DMS 273 treated with DMSO at 0.1 percent for 48 hours (cell line): ENCODE results near the gene GOLGA8F.
"Not testable (repeated sequence)": the region's sequence is repeated elsewhere in the genome, so short reads cannot be mapped to it uniquely, and the experiment has no call there.

ENCODE experiments used
- DNase-seq: peaks from one replicate; lab custom pipeline; 2025; lab: John Stamatoyannopoulos, UW

Gene GOLGA8F, protein sequence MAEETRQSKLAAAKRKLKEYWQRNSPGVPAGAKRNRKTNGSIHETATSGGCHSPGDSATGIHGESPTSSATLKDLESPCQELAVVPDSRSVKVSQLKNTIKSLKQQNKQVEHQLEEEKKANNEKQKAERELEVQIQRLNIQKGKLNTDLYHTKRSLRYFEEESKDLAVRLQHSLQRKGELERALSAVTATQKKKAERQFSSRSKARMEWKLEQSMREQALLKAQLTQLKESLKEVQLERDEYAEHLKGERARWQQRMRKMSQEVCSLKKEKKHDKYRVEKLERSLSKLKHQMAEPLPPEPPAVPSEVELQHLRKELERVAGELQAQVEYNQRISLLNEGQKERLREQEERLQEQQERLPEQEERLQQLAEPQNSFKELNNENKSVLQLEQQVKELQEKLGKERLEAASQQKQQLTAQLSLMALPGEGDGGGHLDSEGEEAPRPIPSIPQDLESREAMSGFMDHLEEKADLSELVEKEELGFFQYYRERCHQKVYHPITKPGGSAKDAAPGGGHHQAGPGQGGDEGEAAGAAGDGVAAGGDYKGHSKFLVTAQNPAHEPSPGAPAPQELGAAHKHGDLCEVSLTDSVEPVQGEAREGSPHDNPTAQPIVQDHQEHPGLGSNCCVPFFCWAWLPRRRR

DNA sequence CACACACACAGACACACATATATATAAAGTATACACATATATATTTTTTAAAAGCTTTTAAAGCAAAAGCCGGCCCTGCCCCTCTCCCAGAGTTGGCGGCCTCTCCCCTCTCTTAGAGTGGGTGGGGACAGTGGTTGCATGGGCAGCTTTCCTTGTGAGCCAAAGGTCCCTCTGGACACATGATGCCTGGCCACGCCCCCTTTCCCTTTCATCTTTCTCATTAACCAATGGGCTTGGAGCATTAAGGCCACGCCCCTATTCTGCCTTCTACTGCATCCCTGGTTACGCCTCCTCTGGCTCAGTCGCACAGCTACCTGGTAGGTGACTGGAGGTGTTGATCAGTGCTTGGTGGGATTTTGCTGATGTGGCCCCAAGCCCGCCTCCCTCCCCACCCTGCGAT is at the start of gene GOLGA8F:
TSS of gene GOLGA8F (plus strand) at position 301 of the 400 bp plus-strand sequence. CDS start at position 399, 98 bp downstream.
- DNase-seq: not testable (repeated sequence)

DNA sequence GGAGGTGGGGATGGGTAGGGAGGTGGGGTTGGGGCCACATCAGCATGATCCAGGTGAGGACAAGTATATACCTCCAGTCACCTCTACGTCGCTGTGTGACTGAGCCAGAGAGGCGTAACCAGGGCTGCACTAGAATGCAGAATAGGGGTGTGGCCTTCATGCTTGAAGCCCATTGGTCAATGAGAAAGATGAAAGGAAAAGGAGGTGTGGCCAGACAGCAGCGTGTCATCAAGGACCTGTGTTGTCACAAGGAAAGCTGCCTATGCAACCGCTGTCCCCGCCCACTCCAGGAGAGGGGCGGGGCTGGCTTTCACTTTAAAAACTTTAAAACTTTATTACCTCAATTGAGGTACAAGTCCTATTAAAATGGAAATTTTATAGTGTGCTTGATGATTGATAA is 20.5 kb upstream of the GOLGA8F start, which contains the start of gene GOLGA6L24:
TSS of gene GOLGA6L24 (minus strand) at position 101 of the 400 bp plus-strand sequence. CDS start at position 40, 61 bp downstream.
- not testable (repeated sequence) for DNase-seq

DNA sequence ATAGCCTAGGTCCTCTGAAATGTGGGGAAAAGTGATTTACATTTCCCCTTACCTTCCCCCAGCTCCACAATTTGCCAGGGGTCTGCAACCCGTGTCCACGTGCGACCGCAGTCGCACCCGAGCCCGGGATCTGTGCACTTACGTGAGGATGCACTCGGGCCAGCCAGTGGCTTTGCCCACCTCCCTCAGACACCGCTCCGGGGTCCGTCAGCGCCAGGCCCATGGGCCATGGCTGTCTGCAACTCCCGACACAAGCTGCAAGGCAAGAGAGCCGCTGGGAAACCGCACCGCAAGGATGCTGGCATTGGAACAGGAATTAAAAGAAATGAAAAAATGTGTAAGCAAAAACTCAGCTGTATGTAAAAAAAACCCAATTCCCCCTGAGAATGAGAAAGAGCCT is 13.0 kb upstream of the GOLGA8F start:
- not testable (repeated sequence) for DNase-seq

DNA sequence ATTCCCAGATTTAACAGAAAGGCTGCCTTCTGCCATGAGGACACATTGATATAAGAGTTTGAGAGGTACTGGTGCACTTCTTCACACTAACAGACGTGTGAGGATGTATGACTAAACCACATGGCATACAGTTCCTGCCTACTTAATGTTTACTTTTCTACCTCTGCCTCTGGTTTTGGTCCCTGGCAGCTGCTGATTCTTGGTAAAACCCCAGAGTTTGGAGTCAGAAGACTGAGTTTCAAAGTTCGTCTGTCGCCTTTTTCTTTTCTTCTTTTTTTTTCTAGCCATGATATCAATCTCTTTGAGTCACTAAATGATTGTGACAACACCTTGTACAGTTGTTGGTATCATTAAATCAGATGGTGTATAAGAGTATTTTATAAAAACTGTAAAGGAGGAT is 1.6 kb downstream of the GOLGA8F start:
- not testable (repeated sequence) for DNase-seq

DNA sequence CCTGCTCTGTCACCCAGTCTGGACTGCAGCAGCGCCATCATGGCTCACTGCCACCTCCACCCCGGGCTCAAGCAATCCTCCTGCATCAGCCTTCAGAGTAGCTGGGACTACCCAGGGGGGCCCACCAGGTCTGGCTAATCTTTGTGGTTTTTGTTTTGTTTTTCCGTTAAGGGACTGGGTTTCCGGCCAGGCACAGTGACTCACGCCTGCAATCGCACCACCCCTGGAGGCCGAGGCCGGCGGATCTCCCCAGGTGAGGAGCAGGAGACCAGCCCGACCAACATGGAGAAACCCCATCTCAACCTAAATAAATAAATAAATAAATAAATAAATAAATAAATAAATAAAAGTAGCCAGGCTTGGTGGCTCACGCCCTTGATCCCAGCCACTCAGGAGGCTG is 17.6 kb downstream of the GOLGA8F start:
- not testable (repeated sequence) for DNase-seq

DNA sequence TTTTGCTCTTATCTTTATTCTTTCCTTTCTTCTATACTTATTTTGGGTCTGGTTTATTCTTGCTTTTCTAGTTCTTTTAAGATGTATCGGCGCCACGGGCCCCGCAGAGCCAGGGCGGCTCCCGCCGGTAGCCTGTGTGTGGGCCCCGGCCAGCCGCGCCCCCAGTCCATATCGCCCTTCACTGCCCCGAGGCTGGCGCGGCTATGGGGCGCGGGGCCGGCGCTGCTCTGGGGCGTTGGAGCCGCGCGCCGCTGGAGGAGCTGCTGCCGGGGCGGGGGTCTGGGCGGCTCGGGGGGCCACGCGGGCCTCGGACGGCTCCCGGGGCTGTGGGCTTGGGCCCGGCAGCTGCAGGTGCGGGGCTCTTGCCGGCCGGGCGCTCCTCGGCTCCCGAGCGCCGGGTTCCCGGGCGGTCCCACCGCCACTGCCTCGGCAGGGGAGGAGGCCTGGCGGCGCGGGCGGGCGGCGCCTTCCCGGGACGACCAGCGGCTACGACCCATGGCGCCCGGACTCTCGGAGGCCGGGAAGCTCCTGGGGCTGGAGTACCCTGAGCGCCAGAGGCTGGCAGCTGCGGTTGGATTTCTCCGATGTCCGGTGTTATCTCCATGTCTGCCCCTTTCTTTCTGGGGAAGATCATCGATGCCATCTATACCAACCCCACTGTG is 24.4 kb downstream of the GOLGA8F start:
- DNase-seq: not testable (repeated sequence)

DNA sequence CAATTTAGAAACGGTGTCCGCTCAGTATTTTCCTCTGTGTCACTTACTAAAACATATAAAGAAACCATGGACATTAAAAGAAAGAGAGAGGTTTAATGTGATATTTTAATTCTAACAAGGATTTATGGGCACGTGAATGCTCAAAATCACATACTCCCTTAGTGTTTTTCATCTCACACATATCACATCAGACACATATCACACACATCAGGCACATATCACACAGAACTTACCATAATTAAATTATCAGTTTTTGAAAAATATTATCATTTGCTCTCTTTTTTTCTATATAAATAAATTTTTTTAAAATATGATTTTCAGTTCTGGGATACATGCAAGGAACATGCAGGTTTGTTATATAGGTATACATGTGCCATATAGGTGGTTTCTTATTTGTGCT is 42.0 kb downstream of the GOLGA8F start:
- not testable (repeated sequence) for DNase-seq

DNA sequence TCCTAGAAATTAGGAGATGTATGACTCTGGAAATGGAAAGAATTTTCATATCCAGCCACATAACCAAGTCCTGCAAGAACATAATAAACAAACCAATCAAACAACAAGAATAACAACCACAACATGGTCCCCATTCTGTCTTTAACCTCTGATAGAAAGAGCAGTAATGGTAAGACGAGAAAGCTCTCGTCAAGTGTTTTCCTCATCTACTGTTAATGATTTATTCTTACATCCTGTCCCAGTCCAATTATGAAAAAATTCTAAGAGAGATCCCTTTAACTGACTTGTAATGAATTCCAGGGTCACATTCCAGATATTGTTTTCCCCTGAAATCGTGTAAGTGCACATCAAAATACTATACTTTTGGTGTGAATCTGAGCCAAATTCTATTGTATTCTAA is 57.1 kb downstream of the GOLGA8F start:
- DNase-seq: not testable (repeated sequence)
